GM19099 (cell line): Measurements from ENCODE around the gene CCDC127.

ENCODE experiments used
- POLR2A ChIP-seq: IDR thresholded peaks from 3 replicates; pipeline ENCODE4 v1.6.1; 2011; ENCODE audit warnings: low read depth; ENCODE audit not compliant: insufficient read length; ENCODE audit errors: extremely low read depth

Gene CCDC127

GRCh38 chr5:187617-188451 lies 30.1 kb downstream of the CCDC127 start:
- TF ChIP-seq POLR2A = no peak

GRCh38 chr5:187042-187431 lies 30.9 kb downstream of the CCDC127 start:
- no peak for TF ChIP-seq POLR2A

GRCh38 chr5:186091-187041 lies 31.6 kb downstream of the CCDC127 start:
- TF ChIP-seq POLR2A = no peak

GRCh38 chr5:185095-186070 lies 32.6 kb downstream of the CCDC127 start:
- TF ChIP-seq POLR2A = no peak

GRCh38 chr5:184471-184870 lies 33.5 kb downstream of the CCDC127 start:
- no peak for TF ChIP-seq POLR2A

GRCh38 chr5:182126-182525 lies 35.8 kb downstream of the CCDC127 start:
- no peak for TF ChIP-seq POLR2A

GRCh38 chr5:181566-181965 lies 36.4 kb downstream of the CCDC127 start:
- TF ChIP-seq POLR2A = no peak

GRCh38 chr5:181160-181559 lies 36.8 kb downstream of the CCDC127 start:
- no peak for TF ChIP-seq POLR2A

- no peak for TF ChIP-seq POLR2A
These were observed 37.6 kb downstream of the CCDC127 start for GRCh38 chr5:180286-180918.

GRCh38 chr5:179401-179800 lies 38.6 kb downstream of the CCDC127 start:
- no peak for TF ChIP-seq POLR2A

GRCh38 chr5:178110-178509 lies 39.8 kb downstream of the CCDC127 start:
- no peak for TF ChIP-seq POLR2A

GRCh38 chr5:176296-176823 lies 41.6 kb downstream of the CCDC127 start:
- no peak for TF ChIP-seq POLR2A

GRCh38 chr5:174876-175465 lies 43.0 kb downstream of the CCDC127 start:
- no peak for TF ChIP-seq POLR2A

- no peak for TF ChIP-seq POLR2A
These were observed 43.7 kb downstream of the CCDC127 start for GRCh38 chr5:174291-174600.
